22Rv1 (cell line): ENCODE data around the gene PACS1.

Experiments used
- ZFX ChIP-seq: fragments of 450-650 bp; IDR thresholded peaks from 2 replicates; pipeline ENCODE4 v1.6.1; 2017; ENCODE audit warnings: antibody characterized with exemption, borderline replicate concordance
- TF ChIP-seq, protein P1 (sequence below): fragments of 450-650 bp; IDR thresholded peaks from 2 replicates; pipeline ENCODE4 v1.5.1; 2017; ENCODE audit warnings: mild to moderate bottlenecking

DNA sequence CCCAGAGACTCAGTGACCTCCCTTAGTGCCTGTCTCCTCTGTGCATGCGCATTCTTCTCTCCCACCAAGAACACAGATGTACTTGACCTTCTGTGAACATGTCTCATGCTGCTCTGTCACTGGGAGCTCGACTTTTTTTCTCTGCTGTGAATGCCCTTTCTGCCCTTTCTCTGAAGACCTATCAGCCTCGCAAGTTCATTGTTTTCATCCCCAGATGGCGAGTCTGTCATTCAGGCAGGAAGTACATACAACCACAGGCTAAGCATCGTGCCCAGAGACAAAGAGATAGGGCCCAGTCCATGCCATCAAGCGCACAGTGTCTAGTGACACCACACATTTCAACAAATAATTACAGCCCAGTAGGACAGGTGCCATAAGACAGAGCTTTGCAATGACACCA is 148.0 kb downstream of the PACS1 start:
- TF ChIP-seq, protein P1, sequence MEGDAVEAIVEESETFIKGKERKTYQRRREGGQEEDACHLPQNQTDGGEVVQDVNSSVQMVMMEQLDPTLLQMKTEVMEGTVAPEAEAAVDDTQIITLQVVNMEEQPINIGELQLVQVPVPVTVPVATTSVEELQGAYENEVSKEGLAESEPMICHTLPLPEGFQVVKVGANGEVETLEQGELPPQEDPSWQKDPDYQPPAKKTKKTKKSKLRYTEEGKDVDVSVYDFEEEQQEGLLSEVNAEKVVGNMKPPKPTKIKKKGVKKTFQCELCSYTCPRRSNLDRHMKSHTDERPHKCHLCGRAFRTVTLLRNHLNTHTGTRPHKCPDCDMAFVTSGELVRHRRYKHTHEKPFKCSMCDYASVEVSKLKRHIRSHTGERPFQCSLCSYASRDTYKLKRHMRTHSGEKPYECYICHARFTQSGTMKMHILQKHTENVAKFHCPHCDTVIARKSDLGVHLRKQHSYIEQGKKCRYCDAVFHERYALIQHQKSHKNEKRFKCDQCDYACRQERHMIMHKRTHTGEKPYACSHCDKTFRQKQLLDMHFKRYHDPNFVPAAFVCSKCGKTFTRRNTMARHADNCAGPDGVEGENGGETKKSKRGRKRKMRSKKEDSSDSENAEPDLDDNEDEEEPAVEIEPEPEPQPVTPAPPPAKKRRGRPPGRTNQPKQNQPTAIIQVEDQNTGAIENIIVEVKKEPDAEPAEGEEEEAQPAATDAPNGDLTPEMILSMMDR: no peak
- no peak for TF ChIP-seq ZFX
